Measurements from ENCODE around the gene L3MBTL4.

L3MBTL4 gene

GRCh38 chr18:6024745-6025248 lies 389.9 kb downstream of the L3MBTL4 start:
- DNase-seq (ENCODE audit: low spot score), result no peak

GRCh38 chr18:6023551-6023950 lies 391.2 kb downstream of the L3MBTL4 start:
- DNase-seq (ENCODE audit: low spot score), result no peak

- DNase-seq (ENCODE audit: low spot score), result no peak
Measured at GRCh38 chr18:6022845-6023244, 391.9 kb downstream of the L3MBTL4 start.

GRCh38 chr18:6022074-6022444 lies 392.7 kb downstream of the L3MBTL4 start:
- DNase-seq (ENCODE audit: low spot score), result no peak

GRCh38 chr18:6021306-6022073 lies 393.2 kb downstream of the L3MBTL4 start:
- DNase-seq (ENCODE audit: low spot score), result no peak

- no peak for DNase-seq (ENCODE audit: low spot score)
Measured at GRCh38 chr18:6018671-6019070, 396.0 kb downstream of the L3MBTL4 start.

- no peak for DNase-seq (ENCODE audit: low spot score)
Measured at GRCh38 chr18:6017171-6017570, 397.5 kb downstream of the L3MBTL4 start.

- no peak for DNase-seq (ENCODE audit: low spot score)
Measured at GRCh38 chr18:6015364-6015763, 399.3 kb downstream of the L3MBTL4 start.

GRCh38 chr18:6013171-6013810 lies 401.4 kb downstream of the L3MBTL4 start:
- DNase-seq (ENCODE audit: low spot score), result no peak

- DNase-seq (ENCODE audit: low spot score), result no peak
Measured at GRCh38 chr18:6010921-6011320, 403.8 kb downstream of the L3MBTL4 start.

GRCh38 chr18:6010284-6010683 lies 404.4 kb downstream of the L3MBTL4 start:
- no peak for DNase-seq (ENCODE audit: low spot score)

GRCh38 chr18:6009756-6010155 lies 405.0 kb downstream of the L3MBTL4 start:
- no peak for DNase-seq (ENCODE audit: low spot score)

GRCh38 chr18:6004683-6005082 lies 410.0 kb downstream of the L3MBTL4 start:
- no peak for DNase-seq (ENCODE audit: low spot score)

GRCh38 chr18:6004119-6004518 lies 410.6 kb downstream of the L3MBTL4 start:
- no peak for DNase-seq (ENCODE audit: low spot score)

- no peak for DNase-seq (ENCODE audit: low spot score)
Measured at GRCh38 chr18:6001867-6002266, 412.8 kb downstream of the L3MBTL4 start.

GRCh38 chr18:5998907-5999306 lies 415.8 kb downstream of the L3MBTL4 start:
- DNase-seq (ENCODE audit: low spot score), result no peak

- no peak for DNase-seq (ENCODE audit: low spot score)
Measured at GRCh38 chr18:5998166-5998881, 416.4 kb downstream of the L3MBTL4 start.

GRCh38 chr18:5997361-5997760 lies 417.4 kb downstream of the L3MBTL4 start:
- DNase-seq (ENCODE audit: low spot score), result no peak

GRCh38 chr18:5995626-5996025 lies 419.1 kb downstream of the L3MBTL4 start:
- DNase-seq (ENCODE audit: low spot score), result no peak

- DNase-seq (ENCODE audit: low spot score), result no peak
Measured at GRCh38 chr18:5993938-5994337, 420.8 kb downstream of the L3MBTL4 start.

GRCh38 chr18:5992381-5992780 lies 422.3 kb downstream of the L3MBTL4 start:
- DNase-seq (ENCODE audit: low spot score), result no peak

- DNase-seq (ENCODE audit: low spot score), result no peak
Measured at GRCh38 chr18:5987249-5987648, 427.5 kb downstream of the L3MBTL4 start.
